GM12878 (cell line): Measurements from ENCODE around the gene ZCCHC8. TPM values are rescaled to one million over a fixed set of nuclear protein-coding genes. Genes with fewer than 3 reads are reported as not detected.

Experiments used
- ATAC-seq: fragments of 200-7000 bp; cut with Tn5 transposase; 3 replicates; pipeline ENCODE4 v1.9.1; 2020; ENCODE audit warnings: mild to moderate bottlenecking, moderate library complexity
- BruUV-seq: library from RNA; stranded (reverse); fragments of 400-500 nt; replicated peaks from 2 replicates; lab custom pipeline; 2021; lab: Mats Ljungman, UMichigan
- CTCF ChIA-PET: fragments of 300-600 bp; sonication (Branson Sonifier 250); formaldehyde crosslinking; extraction: SDS; loops from one replicate; lab custom pipeline; 2021; ENCODE audit warnings: inconsistent platforms; lab: Yijun Ruan, JAX
- POLR2A ChIA-PET: fragments of 350-600 bp; formaldehyde crosslinking; extraction: SDS; loops from one replicate; lab custom pipeline; 2021; ENCODE audit warnings: inconsistent platforms; lab: Charles Lee
- RAD21 ChIA-PET: fragments of 300-600 bp; sonication (Branson Sonifier 250); formaldehyde crosslinking; loops from one replicate; lab custom pipeline; 2023; ENCODE audit warnings: antibody characterized with exemption; ENCODE audit not compliant: unreplicated experiment; lab: Charles Lee
- SMC1A ChIA-PET: fragments of 300-600 bp; sonication (Branson Sonifier 250); formaldehyde crosslinking; loops from one replicate; lab custom pipeline; 2023; ENCODE audit not compliant: unreplicated experiment, uncharacterized antibody; lab: Charles Lee
- DNase-seq: peaks from one replicate; pipeline ENCODE4 v3.0.0-alpha.2; 2011; ENCODE audit warnings: low read depth, low spot score
- FAIRE-seq: peaks from 3 replicates; lab custom pipeline; 2011; peaks lifted over from hg19 to GRCh38; lab: Jason Lieb, UNC
- H2AFZ ChIP-seq: 2 replicates; pipeline ENCODE4 v1.6.0; 2011; ENCODE audit warnings: low read depth, low read length, control low read depth; ENCODE audit not compliant: control insufficient read depth
- H3K27ac ChIP-seq: 2 replicates; pipeline ENCODE4 v1.5.1; 2011; ENCODE audit warnings: control low read depth; ENCODE audit not compliant: control insufficient read depth, insufficient read depth
- H3K27me3 ChIP-seq, 2 experiments: replicated peaks in 1 of 2; 2 replicates each; pipeline versions ENCODE4 v1.6.0 to v1.6.1; 2011; ENCODE audit warnings: low read length in 1 of 2; ENCODE audit not compliant: control insufficient read depth in 2 of 2, insufficient read depth in 2 of 2
- H3K36me3 ChIP-seq, 2 experiments: 2 replicates each; pipeline ENCODE4 v1.5.1; 2011; ENCODE audit warnings: low read length in 1 of 2; ENCODE audit not compliant: control insufficient read depth in 2 of 2, insufficient read depth in 2 of 2
- H3K4me1 ChIP-seq: 2 replicates; pipeline ENCODE4 v1.6.1; 2011; ENCODE audit warnings: mild to moderate bottlenecking, low read length, moderate library complexity, mixed read lengths; ENCODE audit not compliant: control insufficient read depth, insufficient read depth
- H3K4me2 ChIP-seq: 2 replicates; pipeline ENCODE4 v1.6.0; 2011; ENCODE audit warnings: control low read depth; ENCODE audit not compliant: control insufficient read depth, insufficient read depth
- H3K4me3 ChIP-seq: fragments of 200-600 bp; sonication (generic); 2 replicates; pipeline ENCODE4 v1.5.1; 2016
- H3K79me2 ChIP-seq: 2 replicates; pipeline ENCODE4 v1.6.0; 2011; ENCODE audit warnings: low read length; ENCODE audit not compliant: control insufficient read depth, insufficient read depth
- H3K9ac ChIP-seq: 2 replicates; pipeline ENCODE4 v1.8.0; 2011; ENCODE audit warnings: low read length, control low read depth, mixed read lengths; ENCODE audit not compliant: control insufficient read depth, insufficient read depth
- H3K9me3 ChIP-seq: replicated peaks from 3 replicates; pipeline ENCODE4 v1.5.1; 2011; ENCODE audit warnings: mild to moderate bottlenecking, low read length; ENCODE audit not compliant: control insufficient read depth, insufficient read depth
- H4K20me1 ChIP-seq: 2 replicates; pipeline ENCODE4 v1.6.0; 2011; ENCODE audit not compliant: control insufficient read depth, insufficient read depth
- POLR2A ChIP-seq: IDR thresholded peaks from 2 replicates; pipeline ENCODE4 v1.6.1; 2011; ENCODE audit warnings: low read depth, mild to moderate bottlenecking, low read length
- POLR2AphosphoS5 ChIP-seq: IDR thresholded peaks from 2 replicates; pipeline ENCODE4 v1.6.1; 2011; ENCODE audit warnings: mild to moderate bottlenecking, low read length, inconsistent platforms
- RCOR1 ChIP-seq: conservative IDR thresholded peaks from 2 replicates; pipeline ENCODE4 v1.6.1; 2012; ENCODE audit warnings: low read depth, low read length, improper control_type of control experiment
- RUNX3 ChIP-seq: IDR thresholded peaks from 2 replicates; pipeline ENCODE4 v1.6.1; 2012; ENCODE audit warnings: low read length, inconsistent platforms
- TAF1 ChIP-seq: IDR thresholded peaks from 2 replicates; pipeline ENCODE4 v1.6.1; 2011; ENCODE audit warnings: mild to moderate bottlenecking, low read depth, low read length, borderline replicate concordance
- WGBS: methylation state at CpG from one replicate; pipeline ENCODE4 v1.1.6; 2016; ENCODE audit warnings: low lambda C conversion rate; ENCODE audit not compliant: insufficient replicate concordance, insufficient coverage; ENCODE audit errors: missing lambda C conversion rate; 5-methylcytosine and 5-hydroxymethylcytosine counted together
- in situ Hi-C: fragments of 300-500 bp; cut with MboI; formaldehyde crosslinking; loops from 9 replicates; pipeline ENCODE4 v1.14.3; 2018; ENCODE audit warnings: mixed read lengths
- intact Hi-C: fragments of 100-400 bp; cut with micrococcal nuclease; formaldehyde crosslinking; loops from one replicate; pipeline ENCODE4 v1.14.2; 2022; ENCODE audit not compliant: unreplicated experiment
- polyA plus RNA-seq, 11 experiments: library from polyadenylated mRNA; depleted of rRNA in 4 of 11; unstranded in 6 of 11; stranded (reverse) in 5 of 11; fragments of >200 nt; fragmentation: Nextera tagmentation in 4 of 11; fragmentation: Illumina TruSeq in 1 of 11; extraction: Ambion mirVana in 4 of 11; extraction: Trizol in 1 of 11; gene quantifications; 1 replicate in 1 of 11; 2 replicates in 10 of 11; pipeline versions ENCODE4 v1.2.1 to v1.2.3, GENCODE V29; 2011 to 2016; ENCODE audit warnings: inconsistent platforms in 2 of 11, missing spikeins in 2 of 11, low read depth in 1 of 11
- total RNA-seq, 4 experiments: library from RNA; depleted of rRNA in 3 of 4; stranded (reverse); fragments of >200 nt in 3 of 4; fragmentation: Illumina TruSeq in 1 of 4; extraction: Trizol in 1 of 4; gene quantifications; 2 replicates each; pipeline versions ENCODE4 v1.2.1 to v1.2.3, GENCODE V29; 2013 to 2021

The ZCCHC8 gene
- total and polyA plus RNA-seq, 10 of the 15 experiments (the other 5 are each of a cell fraction or from before 2014, with no cell fraction given): 8.8 to 34.8 (median 21.7) TPM

GRCh38 chr12:122508163-122508562 is 7.4 kb upstream of the ZCCHC8 start:
- DNase-seq (no peak), FAIRE-seq (no peak), ATAC-seq (no peak)
- in situ Hi-C loops: no loop called here
- Histone ChIP-seq H3K4me1 (no peaks in the 10 kb centered on the region), H4K20me1 (no peaks in the 10 kb centered on the region), H3K9ac (no peak overlapping the region), H3K4me3 (no peak overlapping the region), H3K4me2 (no peak overlapping the region), H3K79me2 (peaks cover 10% of the 10 kb centered on the region), H2AFZ (no peak overlapping the region), H3K27me3 (no peaks in the 10 kb centered on the region), H3K36me3 (peaks cover 22 to 64% of the 10 kb centered on the region in 2 experiments), H3K27ac (no peak overlapping the region), H3K9me3 (no peaks in the 10 kb centered on the region)
- SMC1A ChIA-PET: interaction anchor here (0.6 to 6.7 kb wide), 3 partner anchors 8 to 136 kb away, joined by 3 to 39 read pairs (median 3); partner anchors contain the start of gene ZCCHC8
- BruUV-seq: no TSS peak
- TF ChIP-seq RUNX3 (no peak), POLR2AphosphoS5 (0 out of 2 replicates have a peak, but pooled peaks have one; percentile 38)
- whole genome bisulfite sequencing: 92% methylated on average over 5 of the region's 5 CpGs
- POLR2A ChIA-PET: interaction anchor here (0.8 kb wide), 1 partner anchor 13 kb away, joined by 3 read pairs; no protein-coding TSS in a partner anchor
- intact Hi-C loops: loop anchor here (2.0 kb wide), 1 partner anchor 15 kb away; no protein-coding TSS in a partner anchor
- RAD21 ChIA-PET: no interaction called here
- CTCF ChIA-PET: interaction anchor here (0.8 to 1.2 kb wide), 2 partner anchors 16 to 154 kb away, joined by 3 read pairs; no protein-coding TSS in a partner anchor

- 76% methylated on average over 5 of the region's 5 CpGs for WGBS
- intact Hi-C loops (no loop called here), in situ Hi-C loops (no loop called here)
- ATAC-seq: no peak
- Histone ChIP-seq H2AFZ (no peak overlapping the region), H3K9me3 (no peaks in the 10 kb centered on the region), H3K4me2 (no peak overlapping the region), H3K27ac (no peak overlapping the region), H3K27me3 (no peaks in the 10 kb centered on the region), H3K4me1 (peaks cover 10% of the 10 kb centered on the region), H3K36me3 (peaks cover 23 to 54% of the 10 kb centered on the region in 2 experiments), H3K79me2 (peaks cover 1% of the 10 kb centered on the region; the same call in 1 of the 2 replicates), H4K20me1 (no peaks in the 10 kb centered on the region), H3K9ac (no peak overlapping the region), H3K4me3 (no peak overlapping the region)
- ChIA-PET RAD21 (no interaction called here), POLR2A (no interaction called here), CTCF (no interaction called here), SMC1A (no interaction called here)
- BruUV-seq: TSS peak; percentile 25
- TF ChIP-seq TAF1: no peak
- no peak for TF ChIP-seq RCOR1
- peak; percentile 33; the same call in 1 of the 2 replicates for TF ChIP-seq POLR2A
- no peak for DNase-seq
- FAIRE-seq: no peak
Observed at GRCh38 chr12:122506393-122506938, 5.7 kb upstream of the ZCCHC8 start.
